AG10803 (cell line): ENCODE data around the gene DNLZ.
A peak's percentile ranks its signal among the peaks of the same experiment; 100 is the strongest.

Experiments used
- DNase-seq: peaks from one replicate; pipeline ENCODE4 v3.0.0; 2010; ENCODE audit warnings: low read depth
- H3K4me3 ChIP-seq: 2 replicates; pipeline ENCODE4 v1.5.1; 2011; ENCODE audit warnings: mild to moderate bottlenecking, low read length, control low read depth
- TF ChIP-seq, protein P1 (sequence below): conservative IDR thresholded peaks from 2 replicates; pipeline ENCODE4 v1.5.1; 2011; ENCODE audit warnings: mild to moderate bottlenecking, low read length, control low read depth, inconsistent platforms

Gene DNLZ

DNA sequence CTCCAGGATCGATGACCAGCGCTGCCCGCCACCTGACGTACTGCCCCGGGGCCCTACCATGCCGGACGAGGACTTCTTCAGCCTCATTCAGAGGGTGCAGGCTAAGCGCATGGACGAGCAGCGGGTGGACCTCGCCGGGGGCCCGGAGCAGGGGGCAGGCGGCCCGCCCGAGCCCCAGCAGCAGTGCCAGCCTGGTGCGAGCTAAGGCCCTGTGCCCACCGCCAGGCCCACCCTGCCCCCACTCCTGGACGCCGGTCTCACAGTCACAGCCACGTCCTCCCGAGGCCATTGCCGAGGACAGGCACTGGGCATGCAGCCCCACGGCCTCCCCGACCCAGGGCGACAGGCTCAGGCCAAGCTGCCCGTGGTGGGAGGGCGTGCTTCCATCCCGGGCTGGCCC is 5.5 kb downstream of the DNLZ start:
- no peak overlapping the region for H3K4me3 ChIP-seq
- TF ChIP-seq, protein P1, sequence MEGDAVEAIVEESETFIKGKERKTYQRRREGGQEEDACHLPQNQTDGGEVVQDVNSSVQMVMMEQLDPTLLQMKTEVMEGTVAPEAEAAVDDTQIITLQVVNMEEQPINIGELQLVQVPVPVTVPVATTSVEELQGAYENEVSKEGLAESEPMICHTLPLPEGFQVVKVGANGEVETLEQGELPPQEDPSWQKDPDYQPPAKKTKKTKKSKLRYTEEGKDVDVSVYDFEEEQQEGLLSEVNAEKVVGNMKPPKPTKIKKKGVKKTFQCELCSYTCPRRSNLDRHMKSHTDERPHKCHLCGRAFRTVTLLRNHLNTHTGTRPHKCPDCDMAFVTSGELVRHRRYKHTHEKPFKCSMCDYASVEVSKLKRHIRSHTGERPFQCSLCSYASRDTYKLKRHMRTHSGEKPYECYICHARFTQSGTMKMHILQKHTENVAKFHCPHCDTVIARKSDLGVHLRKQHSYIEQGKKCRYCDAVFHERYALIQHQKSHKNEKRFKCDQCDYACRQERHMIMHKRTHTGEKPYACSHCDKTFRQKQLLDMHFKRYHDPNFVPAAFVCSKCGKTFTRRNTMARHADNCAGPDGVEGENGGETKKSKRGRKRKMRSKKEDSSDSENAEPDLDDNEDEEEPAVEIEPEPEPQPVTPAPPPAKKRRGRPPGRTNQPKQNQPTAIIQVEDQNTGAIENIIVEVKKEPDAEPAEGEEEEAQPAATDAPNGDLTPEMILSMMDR, result no peak
- DNase-seq, result no peak

DNA sequence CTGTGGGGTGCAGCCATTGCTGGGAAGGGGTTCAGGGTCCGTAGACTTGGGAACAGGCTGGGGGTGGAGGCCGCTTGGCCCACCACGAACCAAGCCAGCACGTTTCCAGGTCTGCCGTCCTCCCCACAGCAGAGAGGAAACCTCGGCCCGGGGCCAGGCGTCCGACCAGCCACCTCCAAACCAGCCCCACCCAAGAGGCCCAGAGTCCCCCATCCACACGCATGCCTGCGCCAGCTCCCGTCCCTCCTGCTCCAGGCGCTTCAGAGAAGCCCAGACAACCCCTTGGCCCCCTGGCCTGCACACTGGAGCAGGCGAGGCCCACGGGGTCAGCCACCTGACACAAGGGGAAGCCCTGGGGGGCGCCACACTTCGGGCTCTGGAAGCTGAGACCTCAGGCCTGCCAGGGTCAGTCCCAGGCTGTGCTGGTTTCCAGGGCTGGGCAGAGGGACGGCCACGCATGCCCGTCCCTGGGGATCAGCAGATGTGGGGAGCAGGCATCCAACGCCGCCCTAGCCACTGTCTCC is 6.3 kb downstream of the DNLZ start:
- TF ChIP-seq, protein P1, result no peak
- no peak overlapping the region for H3K4me3 ChIP-seq

DNA sequence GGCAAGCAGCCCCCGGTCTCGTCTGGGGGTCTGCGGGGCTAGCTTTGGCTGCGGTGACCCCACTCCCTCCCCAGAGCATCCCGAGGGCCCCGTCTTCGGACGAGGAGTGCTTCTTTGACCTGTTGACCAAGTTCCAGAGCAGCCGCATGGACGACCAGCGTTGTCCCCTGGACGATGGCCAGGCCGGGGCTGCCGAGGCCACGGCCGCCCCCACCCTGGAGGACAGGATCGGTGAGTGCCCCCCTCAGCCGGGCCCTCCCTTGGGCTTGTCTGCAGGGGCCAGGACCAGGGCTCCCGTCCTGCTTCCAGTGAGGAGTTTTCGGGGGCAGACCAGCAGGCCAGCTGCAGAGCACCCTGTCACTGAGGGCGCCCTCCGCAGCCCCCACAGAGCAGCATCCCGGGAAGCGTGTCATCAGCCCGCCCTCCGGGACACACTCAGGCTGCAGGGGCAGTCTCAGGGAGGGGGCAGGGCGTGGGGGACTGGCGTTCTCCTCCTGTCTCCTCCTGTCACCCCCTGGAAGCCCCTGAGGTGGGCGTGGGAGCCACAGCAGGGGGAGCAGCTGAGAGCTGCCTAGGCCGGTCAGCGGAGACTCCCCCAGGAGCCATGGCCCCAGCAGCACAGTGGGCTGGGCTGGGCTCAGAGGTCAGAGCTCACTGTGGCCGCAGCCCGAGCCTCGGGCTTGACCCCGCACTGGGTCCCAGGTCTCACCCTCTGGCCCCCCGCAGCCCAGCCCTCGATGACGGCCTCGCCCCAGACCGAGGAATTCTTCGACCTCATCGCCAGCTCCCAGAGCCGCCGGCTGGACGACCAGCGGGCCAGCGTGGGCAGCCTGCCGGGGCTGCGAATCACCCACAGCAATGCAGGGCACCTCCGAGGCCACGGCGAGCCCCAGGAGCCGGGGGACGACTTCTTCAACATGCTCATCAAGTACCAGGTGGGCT is 7.7 kb downstream of the DNLZ start:
- H3K4me3 ChIP-seq, result no peak overlapping the region
- TF ChIP-seq, protein P1, result no peak

More for the DNA sequence above, 6.3 kb downstream of the DNLZ start:
- DNase-seq, result no peak

DNA sequence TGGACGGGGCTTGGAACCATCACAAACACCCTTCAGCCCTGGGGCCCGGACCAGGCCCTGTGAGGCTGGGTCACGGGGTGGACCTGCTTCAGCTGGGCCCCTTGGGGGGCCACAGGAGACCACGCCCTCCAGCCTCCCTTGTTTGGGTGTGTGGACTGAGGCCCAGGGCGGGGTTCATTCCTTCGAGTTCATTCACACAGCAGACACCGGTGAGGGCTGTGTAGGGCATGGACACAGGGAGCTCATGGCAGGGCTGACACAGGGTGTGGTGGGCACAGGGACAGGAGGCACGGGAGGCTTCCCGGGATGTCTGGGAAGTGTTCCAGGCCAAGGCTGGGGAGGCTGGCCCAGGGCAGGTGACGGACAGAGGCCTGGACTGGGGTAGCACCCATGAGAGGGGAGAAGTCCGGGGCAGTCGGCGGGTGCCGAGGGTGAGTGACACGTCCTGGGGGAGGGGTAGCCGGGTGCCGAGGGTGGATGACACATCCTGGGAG is 8.9 kb downstream of the DNLZ start:
- TF ChIP-seq, protein P1, result no peak
- DNase-seq, result peak; percentile 49
- no peak overlapping the region for H3K4me3 ChIP-seq

More for the DNA sequence above, 7.7 kb downstream of the DNLZ start:
- DNase-seq, result no peak

DNA sequence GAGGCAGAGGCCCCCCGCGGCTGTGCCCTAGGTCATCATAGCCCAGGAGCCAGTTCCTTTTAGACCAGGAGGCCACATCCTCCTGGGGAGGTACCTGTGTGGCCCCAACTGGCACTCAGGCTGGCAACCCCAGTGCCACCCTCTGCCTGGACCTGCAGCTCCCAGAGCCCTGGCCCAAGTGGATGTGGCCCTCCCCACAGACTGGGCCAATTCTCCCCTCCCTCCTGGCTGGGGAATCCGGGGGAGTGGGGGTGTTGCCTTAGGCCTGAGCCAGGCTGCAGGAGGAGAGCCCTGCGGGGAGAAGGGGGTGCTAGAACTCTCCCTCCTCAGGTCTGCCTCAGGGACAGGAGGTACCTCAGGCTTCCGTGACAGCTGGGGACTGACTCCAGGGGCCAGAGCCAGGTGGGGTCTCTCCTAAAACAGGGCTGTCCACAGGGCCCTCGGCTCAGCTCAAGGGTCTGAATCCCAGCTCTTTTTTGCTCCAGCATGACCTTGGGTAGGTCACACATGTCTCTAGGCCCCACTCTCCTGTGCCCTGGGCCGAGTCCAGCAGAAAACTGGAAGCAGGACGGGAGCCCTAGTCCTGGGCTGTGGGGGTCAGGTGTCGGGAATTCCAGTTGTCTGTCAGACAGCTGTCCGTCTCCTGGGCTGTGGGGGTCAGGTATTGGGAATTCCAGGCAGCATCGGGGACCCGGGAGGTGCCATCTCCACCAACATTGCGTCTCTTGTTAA is 9.6 kb downstream of the DNLZ start:
- no peak overlapping the region for H3K4me3 ChIP-seq
- no peak for DNase-seq
- TF ChIP-seq, protein P1, result no peak

DNA sequence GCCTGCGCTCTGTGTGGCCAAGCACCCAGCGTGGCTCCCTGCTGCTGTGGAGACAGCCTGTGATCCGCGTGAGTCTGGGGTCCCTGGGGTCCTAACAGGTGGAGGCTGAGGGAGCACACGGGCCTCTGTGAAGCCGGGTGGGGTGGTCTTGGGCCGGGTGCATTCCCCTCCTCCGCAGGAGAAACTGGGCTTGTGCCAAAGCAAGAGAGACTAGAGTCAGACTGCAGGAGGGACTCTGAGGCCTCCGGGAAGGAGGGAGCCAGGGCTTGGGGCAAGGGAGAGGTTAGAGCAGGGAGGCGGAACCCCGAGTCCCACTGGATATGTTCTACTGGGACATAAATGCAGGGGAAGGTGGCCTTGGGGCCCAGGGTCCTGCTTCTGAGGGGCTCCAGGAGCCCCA is 10.5 kb downstream of the DNLZ start:
- DNase-seq, result no peak
- TF ChIP-seq, protein P1, result no peak
- H3K4me3 ChIP-seq, result no peak overlapping the region
